ENCODE measurements around the gene SLC9A2. TPM values are rescaled to one million over a fixed set of nuclear protein-coding genes. Genes with fewer than 3 reads are reported as not detected.

The SLC9A2 gene
- total RNA-seq, 1 experiment from 2014 or later = 5.8 TPM

- DNase-seq (ENCODE audit: low read depth) = peak; percentile 35
These were observed 3.5 kb upstream of the SLC9A2 start for GRCh38 chr2:102615620-102616436.

GRCh38 chr2:102618452-102619413 lies 620 bp upstream of the SLC9A2 start:
- in situ Hi-C loops (cut with HindIII; ENCODE audit: low pct_unique_long_range_greater_than_20kb, low sequenced_read_pairs) = no loop called here
- peak; percentile 81 for DNase-seq (ENCODE audit: low read depth)

More at GRCh38 chr2:102615620-102616436, 3.5 kb upstream of the SLC9A2 start:
- in situ Hi-C loops (cut with HindIII; ENCODE audit: low pct_unique_long_range_greater_than_20kb, low sequenced_read_pairs) = no loop called here

- in situ Hi-C loops (cut with HindIII; ENCODE audit: low pct_unique_long_range_greater_than_20kb, low sequenced_read_pairs) = no loop called here
- peak; percentile 22 for DNase-seq (ENCODE audit: low read depth)
These were observed 979 bp downstream of the SLC9A2 start for GRCh38 chr2:102620332-102620731.

GRCh38 chr2:102621630-102622029 lies 2.3 kb downstream of the SLC9A2 start:
- no peak for DNase-seq (ENCODE audit: low read depth)
- in situ Hi-C loops (cut with HindIII; ENCODE audit: low pct_unique_long_range_greater_than_20kb, low sequenced_read_pairs) = no loop called here

GRCh38 chr2:102622646-102623045 lies 3.3 kb downstream of the SLC9A2 start:
- no peak for DNase-seq (ENCODE audit: low read depth)
- in situ Hi-C loops (cut with HindIII; ENCODE audit: low pct_unique_long_range_greater_than_20kb, low sequenced_read_pairs) = no loop called here

GRCh38 chr2:102630458-102630857 lies 11.1 kb downstream of the SLC9A2 start:
- DNase-seq (ENCODE audit: low read depth) = no peak
- in situ Hi-C loops (cut with HindIII; ENCODE audit: low pct_unique_long_range_greater_than_20kb, low sequenced_read_pairs) = no loop called here

GRCh38 chr2:102632380-102633175 lies 13.2 kb downstream of the SLC9A2 start:
- in situ Hi-C loops (cut with HindIII; ENCODE audit: low pct_unique_long_range_greater_than_20kb, low sequenced_read_pairs) = no loop called here

GRCh38 chr2:102634831-102635241 lies 15.5 kb downstream of the SLC9A2 start:
- no peak for DNase-seq (ENCODE audit: low read depth)
- in situ Hi-C loops (cut with HindIII; ENCODE audit: low pct_unique_long_range_greater_than_20kb, low sequenced_read_pairs) = no loop called here

More at GRCh38 chr2:102632380-102633175, 13.2 kb downstream of the SLC9A2 start:
- no peak for DNase-seq (ENCODE audit: low read depth)

GRCh38 chr2:102635317-102635716 lies 16.0 kb downstream of the SLC9A2 start:
- in situ Hi-C loops (cut with HindIII; ENCODE audit: low pct_unique_long_range_greater_than_20kb, low sequenced_read_pairs) = no loop called here
- DNase-seq (ENCODE audit: low read depth) = no peak

- in situ Hi-C loops (cut with HindIII; ENCODE audit: low pct_unique_long_range_greater_than_20kb, low sequenced_read_pairs) = no loop called here
- no peak for DNase-seq (ENCODE audit: low read depth)
These were observed 17.0 kb downstream of the SLC9A2 start for GRCh38 chr2:102636283-102636907.

GRCh38 chr2:102637358-102637757 lies 18.0 kb downstream of the SLC9A2 start:
- DNase-seq (ENCODE audit: low read depth) = no peak
- in situ Hi-C loops (cut with HindIII; ENCODE audit: low pct_unique_long_range_greater_than_20kb, low sequenced_read_pairs) = no loop called here

- in situ Hi-C loops (cut with HindIII; ENCODE audit: low pct_unique_long_range_greater_than_20kb, low sequenced_read_pairs) = no loop called here
- DNase-seq (ENCODE audit: low read depth) = no peak
These were observed 20.1 kb downstream of the SLC9A2 start for GRCh38 chr2:102639429-102639828.

GRCh38 chr2:102652126-102652525 lies 32.8 kb downstream of the SLC9A2 start:
- in situ Hi-C loops (cut with HindIII; ENCODE audit: low pct_unique_long_range_greater_than_20kb, low sequenced_read_pairs) = no loop called here
- DNase-seq (ENCODE audit: low read depth) = no peak

- in situ Hi-C loops (cut with HindIII; ENCODE audit: low pct_unique_long_range_greater_than_20kb, low sequenced_read_pairs) = no loop called here
- peak; percentile 39 for DNase-seq (ENCODE audit: low read depth)
These were observed 38.4 kb downstream of the SLC9A2 start for GRCh38 chr2:102657770-102658169.

GRCh38 chr2:102660070-102660469 lies 40.7 kb downstream of the SLC9A2 start:
- in situ Hi-C loops (cut with HindIII; ENCODE audit: low pct_unique_long_range_greater_than_20kb, low sequenced_read_pairs) = no loop called here
- DNase-seq (ENCODE audit: low read depth) = no peak

- in situ Hi-C loops (cut with HindIII; ENCODE audit: low pct_unique_long_range_greater_than_20kb, low sequenced_read_pairs) = no loop called here
- no peak for DNase-seq (ENCODE audit: low read depth)
These were observed 41.2 kb downstream of the SLC9A2 start for GRCh38 chr2:102660574-102660973.

- no peak for DNase-seq (ENCODE audit: low read depth)
- in situ Hi-C loops (cut with HindIII; ENCODE audit: low pct_unique_long_range_greater_than_20kb, low sequenced_read_pairs) = no loop called here
These were observed 42.5 kb downstream of the SLC9A2 start for GRCh38 chr2:102661846-102662245.

GRCh38 chr2:102662833-102663232 lies 43.5 kb downstream of the SLC9A2 start:
- no peak for DNase-seq (ENCODE audit: low read depth)
- in situ Hi-C loops (cut with HindIII; ENCODE audit: low pct_unique_long_range_greater_than_20kb, low sequenced_read_pairs) = no loop called here
